ENCODE data around the gene BLVRB. TPM values are rescaled to one million over a fixed set of nuclear protein-coding genes. Genes with fewer than 3 reads are reported as not detected.
"Not testable (repeated sequence)": the region's sequence is repeated elsewhere in the genome, so short reads cannot be mapped to it uniquely, and the experiment has no call there.

BLVRB gene
- total RNA-seq, 2 donors from 2014 or later = 77.4 to 79.6 TPM

- DNase-seq = peak in 1 of 2 donors; percentile 41
- intact Hi-C loops (cut with DNase I, micrococcal nuclease) = no loop called here
- ATAC-seq = no peak
Measured at GRCh38 chr19:40416918-40417642, 48.5 kb downstream of the BLVRB start.

GRCh38 chr19:40415768-40416167 lies 49.8 kb downstream of the BLVRB start:
- DNase-seq = no peak
- ATAC-seq = no peak
- intact Hi-C loops (cut with DNase I, micrococcal nuclease) = no loop called here

GRCh38 chr19:40414542-40415535 lies 50.7 kb downstream of the BLVRB start:
- no peak for DNase-seq
- intact Hi-C loops (cut with DNase I, micrococcal nuclease) = no loop called here
- ATAC-seq = no peak

- intact Hi-C loops (cut with DNase I, micrococcal nuclease) = no loop called here
- ATAC-seq (no peak), DNase-seq (no peak)
Measured at GRCh38 chr19:40413291-40413845, 52.2 kb downstream of the BLVRB start, which contains the start of gene PRX. Gene PRX (minus strand): TSS chr19:40413378. CDS start chr19:40407932, 5,446 bp downstream.

- no peak for DNase-seq
- no peak for ATAC-seq
- intact Hi-C loops (cut with DNase I, micrococcal nuclease) = no loop called here
Measured at GRCh38 chr19:40412866-40413265, 52.7 kb downstream of the BLVRB start.

GRCh38 chr19:40411958-40412499 lies 53.5 kb downstream of the BLVRB start:
- ATAC-seq (no peak), DNase-seq (no peak)
- intact Hi-C loops (cut with DNase I, micrococcal nuclease) = no loop called here

GRCh38 chr19:40411125-40411842 lies 54.3 kb downstream of the BLVRB start:
- DNase-seq (no peak), ATAC-seq (no peak)
- intact Hi-C loops (cut with DNase I, micrococcal nuclease) = no loop called here

- intact Hi-C loops (cut with DNase I, micrococcal nuclease) = no loop called here
- DNase-seq = no peak
- ATAC-seq = no peak
Measured at GRCh38 chr19:40410030-40410389, 55.5 kb downstream of the BLVRB start.

GRCh38 chr19:40408598-40408925 lies 57.0 kb downstream of the BLVRB start:
- DNase-seq; ATAC-seq; intact Hi-C loops (cut with DNase I, micrococcal nuclease): not testable (repeated sequence)

GRCh38 chr19:40407714-40408597 lies 57.6 kb downstream of the BLVRB start:
- peak in 1 of 2 donors; percentile 38 for DNase-seq
- ATAC-seq = peak; percentile 30
- intact Hi-C loops (cut with DNase I, micrococcal nuclease) = no loop called here

GRCh38 chr19:40403262-40403984 lies 62.1 kb downstream of the BLVRB start:
- DNase-seq = peak; percentile 92
- ATAC-seq = peak; percentile 88
- intact Hi-C loops (cut with DNase I, micrococcal nuclease) = no loop called here

GRCh38 chr19:40400559-40400958 lies 65.0 kb downstream of the BLVRB start:
- ATAC-seq (no peak), DNase-seq (no peak)
- intact Hi-C loops (cut with DNase I, micrococcal nuclease) = no loop called here

GRCh38 chr19:40398417-40399131 lies 67.0 kb downstream of the BLVRB start:
- peak; percentile 54 for ATAC-seq
- DNase-seq = peak; percentile 57 to 67
- intact Hi-C loops (cut with DNase I, micrococcal nuclease) = no loop called here

Measured in left colon (tissue), 2 donors.